Measurements from ENCODE around the gene MARK4. TPM values are rescaled to one million over a fixed set of nuclear protein-coding genes. Genes with fewer than 3 reads are reported as not detected.

Gene MARK4
- total RNA-seq, 1 donor from 2014 or later, result 11.3 TPM

Other genes starting within 250 kb of the MARK4 start
- gene RELB, start 249.8 kb upstream of the MARK4 start, total RNA-seq (ENCODE audit: insufficient read depth, low replicate concordance), result 4.8 TPM
- gene CLASRP, start 212.2 kb upstream of the MARK4 start, total RNA-seq (ENCODE audit: insufficient read depth, low replicate concordance), result 12.0 TPM
- not detected for gene ZNF296, start 174.8 kb upstream of the MARK4 start, total RNA-seq (ENCODE audit: insufficient read depth, low replicate concordance)
- gene GEMIN7, start 172.0 kb upstream of the MARK4 start, total RNA-seq (ENCODE audit: insufficient read depth, low replicate concordance), result 3.1 TPM
- 40.2 TPM for gene PPP1R37, start 158.1 kb upstream of the MARK4 start, total RNA-seq (ENCODE audit: insufficient read depth, low replicate concordance)
- gene NKPD1, start 90.3 kb upstream of the MARK4 start, total RNA-seq (ENCODE audit: insufficient read depth, low replicate concordance), result 0.48 TPM
- 12.5 TPM for gene TRAPPC6A, start 73.0 kb upstream of the MARK4 start, total RNA-seq (ENCODE audit: insufficient read depth, low replicate concordance)
- gene BLOC1S3, start 72.5 kb upstream of the MARK4 start, total RNA-seq (ENCODE audit: insufficient read depth, low replicate concordance), result 0.72 TPM
- not detected for gene EXOC3L2, start 5.9 kb upstream of the MARK4 start, total RNA-seq (ENCODE audit: insufficient read depth, low replicate concordance)
- gene CKM, start 71.6 kb downstream of the MARK4 start, total RNA-seq (ENCODE audit: insufficient read depth, low replicate concordance), result not detected
- gene KLC3, start 89.5 kb downstream of the MARK4 start, total RNA-seq (ENCODE audit: insufficient read depth, low replicate concordance), result 4.3 TPM
- gene ERCC2, start 119.3 kb downstream of the MARK4 start, total RNA-seq (ENCODE audit: insufficient read depth, low replicate concordance), result 25.3 TPM
- 9.4 TPM for gene PPP1R13L, start 153.8 kb downstream of the MARK4 start, total RNA-seq (ENCODE audit: insufficient read depth, low replicate concordance)
- gene POLR1G, start 155.4 kb downstream of the MARK4 start, total RNA-seq (ENCODE audit: insufficient read depth, low replicate concordance), result 8.7 TPM
- 66.2 TPM for gene ERCC1, start 172.6 kb downstream of the MARK4 start, total RNA-seq (ENCODE audit: insufficient read depth, low replicate concordance)
- 357 TPM for gene FOSB, start 216.7 kb downstream of the MARK4 start, total RNA-seq (ENCODE audit: insufficient read depth, low replicate concordance)
- gene RTN2, start 245.8 kb downstream of the MARK4 start, total RNA-seq (ENCODE audit: insufficient read depth, low replicate concordance), result 7.5 TPM
- not detected for gene PPM1N, start 247.2 kb downstream of the MARK4 start, total RNA-seq (ENCODE audit: insufficient read depth, low replicate concordance)